NOMO-1 treated with DMSO at 0.1 percent for 48 hours (cell line): Measurements from ENCODE around the gene TNNC1.

Experiments used
- DNase-seq: peaks from one replicate; lab custom pipeline; 2025; ENCODE audit not compliant: unreplicated experiment; lab: John Stamatoyannopoulos, UW

TNNC1 gene

GRCh38 chr3:52453496-52454249 is at the start of gene TNNC1:
Gene TNNC1 (minus strand): TSS chr3:52454041. CDS start chr3:52454015, 26 bp downstream.
- no peak for DNase-seq

DNA sequence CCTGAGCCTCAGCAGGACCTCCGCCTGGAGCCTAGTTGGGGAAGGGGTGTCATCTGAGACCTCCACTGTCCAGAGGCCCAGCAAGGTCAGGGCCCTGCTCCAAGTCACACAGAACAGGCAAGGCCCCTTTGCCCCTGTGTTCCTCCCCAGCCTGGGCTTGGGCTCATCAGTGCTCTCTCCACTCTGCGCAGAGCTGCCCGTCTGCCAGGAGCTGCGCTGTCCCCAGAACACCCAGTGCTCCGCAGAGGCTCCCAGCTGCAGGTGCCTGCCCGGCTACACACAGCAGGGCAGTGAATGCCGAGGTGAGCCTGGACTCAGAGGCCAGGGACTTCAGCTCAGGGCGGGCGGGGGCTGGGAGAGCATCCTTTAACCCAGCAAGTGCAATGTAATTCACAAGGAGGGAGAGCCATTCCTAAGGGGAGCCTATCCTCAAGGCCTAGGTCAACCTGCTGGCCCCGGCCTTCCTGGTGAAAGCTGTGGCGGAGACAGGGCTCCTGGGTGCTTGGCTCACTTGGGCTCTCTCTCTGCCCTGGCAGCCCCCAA is 49.0 kb upstream of the TNNC1 start:
- DNase-seq = no peak

DNA sequence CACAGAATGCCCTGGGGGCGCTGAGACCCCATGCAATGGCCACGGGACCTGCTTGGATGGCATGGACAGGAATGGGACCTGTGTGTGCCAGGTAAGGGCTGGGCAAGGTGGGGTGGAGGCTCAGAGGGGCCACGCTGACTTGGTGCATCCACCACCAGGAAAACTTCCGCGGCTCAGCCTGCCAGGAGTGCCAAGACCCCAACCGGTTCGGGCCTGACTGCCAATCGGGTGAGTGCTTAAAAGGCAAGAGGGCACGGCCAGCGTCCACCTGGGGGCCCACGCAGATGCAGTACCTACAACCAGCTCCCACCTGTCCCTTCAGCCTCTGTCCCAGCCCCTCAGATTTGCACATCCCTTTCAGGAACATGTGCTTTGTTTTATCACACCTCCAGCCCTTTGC is 48.2 kb upstream of the TNNC1 start:
- DNase-seq = no peak

GRCh38 chr3:52501046-52501445 is 47.2 kb upstream of the TNNC1 start:
- no peak for DNase-seq

- peak; percentile 95 for DNase-seq
Observed at GRCh38 chr3:52498137-52499054, 44.6 kb upstream of the TNNC1 start.

DNA sequence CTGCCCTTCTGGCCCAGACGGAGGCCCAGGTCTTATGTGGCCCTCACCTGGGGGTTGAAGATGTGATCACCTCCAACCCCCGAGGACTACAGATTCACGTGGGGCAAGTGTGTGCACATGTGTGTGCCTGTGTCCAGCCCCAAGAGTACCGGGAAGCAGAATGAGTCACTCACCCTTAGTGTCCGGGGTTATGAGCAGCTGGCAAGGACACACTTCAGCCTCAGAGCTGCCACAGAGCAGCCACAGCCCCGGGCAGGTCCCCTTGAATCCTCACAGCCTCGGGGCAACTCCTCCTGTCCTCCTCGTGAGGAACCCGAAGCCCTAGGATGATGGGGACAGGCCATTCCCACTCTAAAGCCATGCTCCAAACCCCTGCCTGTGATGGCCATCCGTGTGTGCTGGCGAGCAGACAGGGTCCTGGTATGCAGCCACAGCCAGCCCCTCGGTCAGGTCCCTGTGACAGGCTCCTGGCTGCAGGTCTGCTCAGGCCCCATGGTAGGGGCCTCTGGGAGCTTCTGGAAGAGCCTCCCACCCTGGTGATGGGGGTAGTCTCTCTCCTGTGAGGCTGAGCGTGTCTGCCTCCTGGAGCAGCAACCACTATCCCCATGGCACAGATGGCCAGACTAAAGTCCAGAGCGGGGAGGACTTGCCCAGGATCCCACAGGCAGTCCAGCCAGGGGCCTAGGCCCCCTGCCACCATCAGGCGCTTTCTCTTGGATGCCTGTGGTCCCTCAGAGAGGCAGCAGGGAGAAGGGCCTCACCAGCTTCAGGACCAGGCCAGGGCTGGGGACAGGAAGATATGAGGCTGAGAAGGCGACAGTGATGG is 42.1 kb upstream of the TNNC1 start:
- DNase-seq = no peak

DNA sequence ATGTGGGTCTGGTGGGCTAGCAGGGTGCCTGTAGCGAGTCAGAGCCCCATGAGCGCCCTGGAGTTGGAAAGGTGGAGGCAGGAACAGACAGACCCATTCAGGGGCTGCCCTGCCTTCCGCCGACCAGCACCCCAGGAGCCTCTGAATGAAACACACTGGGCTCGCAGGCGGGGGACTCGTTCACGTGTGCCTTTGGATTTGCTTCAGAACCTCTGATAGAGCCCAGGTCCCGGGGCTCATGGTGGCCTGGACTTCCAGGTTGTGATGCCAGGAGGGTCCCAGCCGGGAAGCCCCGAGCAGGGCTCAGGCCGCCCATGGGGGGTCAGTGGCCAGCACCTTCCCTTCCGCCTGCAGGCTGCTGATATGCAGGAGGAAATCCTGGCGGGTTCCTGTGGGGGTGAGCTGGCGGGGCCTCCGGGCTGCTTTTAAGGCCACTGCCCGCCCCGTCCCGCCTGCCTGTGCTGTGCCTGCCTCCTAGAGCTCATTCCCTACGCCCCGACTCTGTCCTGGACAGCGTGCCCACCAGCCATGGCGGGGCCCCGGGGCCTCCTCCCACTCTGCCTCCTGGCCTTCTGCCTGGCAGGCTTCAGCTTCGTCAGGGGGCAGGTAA is 41.1 kb upstream of the TNNC1 start, which contains the start of gene STAB1:
STAB1 (plus strand) TSS at position 453 of the 610 bp plus-strand sequence; CDS start at position 529, 76 bp downstream.
- no peak for DNase-seq

GRCh38 chr3:52494445-52494844 is 40.6 kb upstream of the TNNC1 start:
- DNase-seq = no peak

DNA sequence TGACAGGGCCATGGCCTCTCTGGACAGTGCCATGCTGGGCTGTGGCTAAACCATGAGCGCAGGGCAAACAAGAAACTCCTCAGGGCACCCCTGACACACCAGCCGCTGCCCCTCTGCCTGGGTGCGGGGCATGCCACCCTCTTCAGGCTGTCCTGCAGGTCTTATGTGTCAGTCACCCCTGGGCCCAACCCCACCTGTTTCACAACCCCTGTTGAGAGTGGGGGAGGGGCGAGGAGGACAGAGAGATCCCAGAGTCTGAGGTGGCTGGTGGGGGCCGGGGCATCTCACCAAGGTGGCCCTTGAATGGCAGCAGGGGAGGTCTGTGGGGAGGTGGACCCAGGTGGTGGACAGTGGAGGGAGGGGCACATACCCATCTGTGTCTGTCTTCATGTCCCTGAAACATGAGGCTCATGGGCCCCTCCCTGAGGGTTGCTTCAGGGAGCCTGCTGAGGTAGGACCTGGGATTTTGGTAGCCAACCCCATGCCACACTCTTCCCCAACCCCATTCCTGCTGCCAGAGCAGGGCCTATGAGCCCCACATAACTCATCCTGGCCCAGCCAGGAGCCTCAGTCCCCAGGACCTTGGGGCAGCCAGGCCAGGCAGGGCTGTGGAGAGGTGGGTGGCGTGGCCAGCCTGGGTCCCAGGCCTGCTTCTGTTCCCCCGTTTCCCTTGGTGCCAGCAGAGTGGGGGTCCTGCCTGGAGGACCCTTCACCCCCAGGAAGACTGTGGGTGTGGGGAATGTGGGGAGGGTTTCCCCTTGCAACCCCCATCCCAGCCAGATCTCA is 39.6 kb upstream of the TNNC1 start:
- DNase-seq = no peak

DNA sequence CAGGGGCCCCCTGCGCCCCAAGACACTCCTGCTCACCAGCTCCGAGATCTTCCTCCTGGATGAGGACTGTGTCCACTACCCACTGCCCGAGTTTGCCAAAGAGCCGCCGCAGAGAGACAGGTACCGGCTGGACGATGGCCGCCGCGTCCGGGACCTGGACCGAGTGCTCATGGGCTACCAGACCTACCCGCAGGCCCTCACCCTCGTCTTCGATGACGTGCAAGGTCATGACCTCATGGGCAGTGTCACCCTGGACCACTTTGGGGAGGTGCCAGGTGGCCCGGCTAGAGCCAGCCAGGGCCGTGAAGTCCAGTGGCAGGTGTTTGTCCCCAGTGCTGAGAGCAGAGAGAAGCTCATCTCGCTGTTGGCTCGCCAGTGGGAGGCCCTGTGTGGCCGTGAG is 38.2 kb upstream of the TNNC1 start:
- no peak for DNase-seq

DNA sequence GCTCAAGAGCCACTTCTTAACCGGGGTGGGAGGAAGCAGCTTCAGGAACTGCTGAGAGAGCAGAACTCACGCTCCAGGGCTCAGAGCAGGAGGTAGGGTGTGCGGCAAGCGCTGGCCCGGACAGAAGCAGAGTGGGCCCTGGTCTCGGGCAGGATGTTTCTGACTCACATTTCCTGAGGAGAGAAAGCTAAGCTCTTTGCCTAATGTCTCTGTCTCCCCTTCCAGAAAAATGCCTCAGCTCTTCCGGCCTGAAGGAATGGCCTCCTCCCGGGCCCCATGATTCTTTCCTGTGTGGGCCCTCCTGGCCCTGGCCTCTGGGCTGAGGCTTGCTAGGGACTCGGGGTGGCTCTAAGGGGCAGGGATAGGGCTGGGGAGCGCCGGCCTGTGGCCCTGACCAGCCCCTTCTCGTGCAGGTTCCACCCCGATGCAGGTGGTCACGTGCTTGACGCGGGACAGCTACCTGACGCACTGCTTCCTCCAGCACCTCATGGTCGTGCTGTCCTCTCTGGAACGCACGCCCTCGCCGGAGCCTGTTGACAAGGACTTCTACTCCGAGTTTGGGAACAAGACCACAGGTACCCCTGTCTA is 37.2 kb upstream of the TNNC1 start:
- DNase-seq = no peak

DNA sequence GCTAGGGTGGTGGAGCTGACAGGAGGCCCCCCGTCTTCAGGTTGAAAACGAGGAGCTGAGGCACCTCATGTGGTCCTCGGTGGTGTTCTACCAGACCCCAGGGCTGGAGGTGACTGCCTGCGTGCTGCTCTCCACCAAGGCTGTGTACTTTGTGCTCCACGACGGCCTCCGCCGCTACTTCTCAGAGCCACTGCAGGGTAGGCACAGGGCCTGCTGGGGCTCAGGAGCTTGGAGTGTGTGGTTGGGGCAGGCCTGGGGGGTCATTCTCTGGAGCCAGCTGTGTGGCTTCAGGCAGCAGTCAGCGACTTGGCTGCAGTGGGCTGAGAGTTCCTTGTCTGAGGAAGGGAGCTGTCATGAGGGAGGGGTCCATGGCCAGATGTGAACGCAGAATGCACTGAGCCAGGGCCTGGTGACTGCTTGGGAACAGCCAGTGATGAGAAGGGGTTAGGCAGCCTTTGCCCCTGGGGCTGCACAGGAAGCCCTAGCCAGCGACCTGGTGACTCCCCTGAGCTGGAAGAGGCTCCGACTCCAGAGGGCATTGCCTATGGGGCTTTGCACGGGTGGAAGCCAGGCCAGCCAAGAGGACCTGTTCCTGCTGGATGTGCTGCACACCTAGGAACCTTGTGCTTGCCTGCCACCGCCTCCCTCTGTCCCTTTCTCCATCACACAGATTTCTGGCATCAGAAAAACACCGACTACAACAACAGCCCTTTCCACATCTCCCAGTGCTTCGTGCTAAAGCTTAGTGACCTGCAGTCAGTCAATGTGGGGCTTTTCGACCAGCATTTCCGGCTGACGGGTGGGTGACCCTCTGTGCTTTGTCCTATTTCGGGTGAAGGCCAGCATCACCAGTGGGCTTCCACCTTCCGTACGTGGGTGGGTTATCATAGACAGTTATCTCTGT is 36.4 kb upstream of the TNNC1 start:
- DNase-seq = no peak

DNA sequence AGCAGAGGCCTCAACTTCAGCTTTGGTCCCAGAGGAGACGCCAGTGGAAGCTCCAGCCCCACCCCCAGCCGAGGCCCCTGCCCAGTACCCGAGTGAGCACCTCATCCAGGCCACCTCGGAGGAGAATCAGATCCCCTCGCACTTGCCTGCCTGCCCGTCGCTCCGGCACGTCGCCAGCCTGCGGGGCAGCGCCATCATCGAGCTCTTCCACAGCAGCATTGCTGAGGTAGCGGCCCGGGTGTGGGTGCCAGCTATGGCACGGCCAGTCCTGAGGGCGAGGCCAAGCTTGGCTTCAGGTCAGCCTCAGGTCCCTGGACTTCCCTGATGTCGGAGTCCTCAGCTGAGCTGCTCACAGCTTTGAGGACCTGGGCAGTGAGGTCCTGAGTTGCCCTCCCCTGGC is 35.6 kb upstream of the TNNC1 start:
- DNase-seq = no peak

DNA sequence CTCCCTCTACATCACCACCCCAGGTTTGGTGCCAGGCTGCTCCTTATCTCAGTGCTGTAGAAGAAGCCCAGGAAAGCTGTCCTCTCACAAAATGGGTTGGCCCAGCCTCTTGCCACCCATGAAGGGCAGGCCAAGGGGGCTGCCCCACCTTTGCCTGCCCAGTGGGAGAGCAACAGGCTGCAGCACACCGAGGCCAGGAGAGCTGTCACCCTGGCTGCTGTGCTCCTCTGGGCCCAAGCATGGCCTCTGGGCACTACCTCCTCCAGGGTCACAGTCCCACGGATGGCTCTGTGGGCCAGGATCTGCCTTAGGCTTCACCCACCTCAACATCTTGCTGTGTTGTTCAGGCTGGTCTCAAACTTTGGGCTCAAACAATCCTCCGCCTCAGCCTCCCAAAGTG is 34.9 kb upstream of the TNNC1 start:
- no peak for DNase-seq

GRCh38 chr3:52487788-52488691 is 34.2 kb upstream of the TNNC1 start:
- no peak for DNase-seq

DNA sequence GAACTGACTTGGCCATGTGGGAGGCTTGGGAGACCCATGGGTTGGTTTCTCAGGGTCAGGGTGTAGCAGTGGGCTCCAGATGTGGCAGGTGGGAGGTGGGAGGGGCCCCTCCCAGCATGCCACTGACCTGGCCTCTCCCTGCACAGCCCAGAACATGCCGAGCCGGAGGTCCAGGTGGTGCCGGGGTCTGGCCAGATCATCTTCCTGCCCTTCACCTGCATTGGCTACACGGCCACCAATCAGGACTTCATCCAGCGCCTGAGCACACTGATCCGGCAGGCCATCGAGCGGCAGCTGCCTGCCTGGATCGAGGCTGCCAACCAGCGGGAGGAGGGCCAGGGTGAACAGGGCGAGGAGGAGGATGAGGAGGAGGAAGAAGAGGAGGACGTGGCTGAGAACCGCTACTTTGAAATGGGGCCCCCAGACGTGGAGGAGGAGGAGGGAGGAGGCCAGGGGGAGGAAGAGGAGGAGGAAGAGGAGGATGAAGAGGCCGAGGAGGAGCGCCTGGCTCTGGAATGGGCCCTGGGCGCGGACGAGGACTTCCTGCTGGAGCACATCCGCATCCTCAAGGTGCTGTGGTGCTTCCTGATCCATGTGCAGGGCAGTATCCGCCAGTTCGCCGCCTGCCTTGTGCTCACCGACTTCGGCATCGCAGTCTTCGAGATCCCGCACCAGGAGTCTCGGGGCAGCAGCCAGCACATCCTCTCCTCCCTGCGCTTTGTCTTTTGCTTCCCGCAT is 33.4 kb upstream of the TNNC1 start:
- DNase-seq = no peak
